ENCODE results near the gene THEMIS. TPM values are rescaled to one million over a fixed set of nuclear protein-coding genes. Genes with fewer than 3 reads are reported as not detected.

The THEMIS gene
- total RNA-seq, 1 donor from 2014 or later = 0.08 TPM

DNA sequence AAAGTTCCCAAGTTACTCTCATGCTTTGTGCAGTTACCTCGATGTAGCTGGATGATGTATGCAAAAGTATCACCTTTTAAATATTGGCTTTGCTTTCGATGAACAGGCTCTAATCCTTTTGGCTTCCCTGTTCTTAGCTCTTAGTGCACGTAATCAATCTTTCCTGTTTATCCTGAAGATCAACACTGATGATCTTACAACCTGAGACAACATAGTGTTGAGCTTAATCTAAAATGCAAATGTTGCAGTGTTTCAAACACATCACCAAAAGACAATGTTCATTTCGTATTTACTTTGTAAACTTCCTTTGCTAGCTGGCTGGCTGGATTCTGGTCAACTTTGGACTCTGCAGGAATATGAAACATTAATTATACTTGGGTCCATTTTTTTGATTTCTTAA lies 132.1 kb downstream of the THEMIS start:
- intact Hi-C loops (cut with DNase I) = no loop called here
- DNase-seq (ENCODE audit: missing footprints) = no peak
- no peak for ATAC-seq

GRCh38 chr6:127768223-127768622 lies 132.6 kb downstream of the THEMIS start:
- intact Hi-C loops (cut with DNase I) = no loop called here
- DNase-seq (ENCODE audit: missing footprints) (no peak), ATAC-seq (no peak)

DNA sequence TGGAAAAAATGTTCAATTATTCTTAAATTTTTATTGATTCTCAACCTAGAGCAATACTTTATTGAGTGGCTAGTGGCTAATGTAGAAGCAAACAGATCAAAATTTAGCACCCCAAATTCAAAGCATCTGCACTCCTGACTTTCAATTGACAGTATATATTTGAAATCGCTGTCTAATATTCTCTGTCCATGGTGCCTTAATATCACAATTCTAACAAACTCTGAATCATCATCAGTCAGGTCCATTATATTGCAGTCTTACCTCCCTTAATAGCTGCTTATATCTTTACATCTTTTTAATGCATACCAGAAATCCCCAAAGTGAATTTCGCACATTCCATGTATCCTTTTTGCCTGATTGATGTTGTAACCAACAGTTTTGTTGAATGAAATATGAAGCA lies 134.9 kb downstream of the THEMIS start:
- no peak for ATAC-seq
- intact Hi-C loops (cut with DNase I) = no loop called here

GRCh38 chr6:127762284-127762683 lies 138.6 kb downstream of the THEMIS start:
- DNase-seq (ENCODE audit: missing footprints) (no peak), ATAC-seq (no peak)
- intact Hi-C loops (cut with DNase I) = no loop called here

More for the DNA sequence above, 134.9 kb downstream of the THEMIS start:
- no peak for DNase-seq (ENCODE audit: missing footprints)

GRCh38 chr6:127761084-127761483 lies 139.8 kb downstream of the THEMIS start:
- no peak for DNase-seq (ENCODE audit: missing footprints)
- ATAC-seq = no peak
- intact Hi-C loops (cut with DNase I) = no loop called here

- ATAC-seq (no peak), DNase-seq (ENCODE audit: missing footprints) (no peak)
- intact Hi-C loops (cut with DNase I) = no loop called here
Observed at GRCh38 chr6:127749095-127749494, 151.8 kb downstream of the THEMIS start.

DNA sequence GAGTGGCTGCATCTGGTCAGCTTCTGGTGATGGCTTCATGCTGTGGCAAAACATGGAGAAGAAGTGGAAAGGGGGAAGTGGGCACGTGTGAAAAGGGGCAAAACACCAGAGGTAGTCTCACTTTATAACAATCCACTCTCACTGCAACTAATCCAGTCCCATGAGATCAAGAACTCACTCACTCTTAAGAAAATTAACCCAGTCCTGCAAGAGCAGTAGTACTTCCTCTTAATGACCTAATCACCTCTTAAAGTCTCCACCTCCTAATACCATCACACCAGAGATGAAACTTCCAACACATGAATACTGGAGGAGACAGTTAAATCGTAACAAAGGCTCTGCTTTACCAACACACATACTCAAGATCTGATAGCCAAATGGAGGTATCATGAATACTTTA lies 152.6 kb downstream of the THEMIS start:
- no peak for ATAC-seq
- intact Hi-C loops (cut with DNase I) = no loop called here

DNA sequence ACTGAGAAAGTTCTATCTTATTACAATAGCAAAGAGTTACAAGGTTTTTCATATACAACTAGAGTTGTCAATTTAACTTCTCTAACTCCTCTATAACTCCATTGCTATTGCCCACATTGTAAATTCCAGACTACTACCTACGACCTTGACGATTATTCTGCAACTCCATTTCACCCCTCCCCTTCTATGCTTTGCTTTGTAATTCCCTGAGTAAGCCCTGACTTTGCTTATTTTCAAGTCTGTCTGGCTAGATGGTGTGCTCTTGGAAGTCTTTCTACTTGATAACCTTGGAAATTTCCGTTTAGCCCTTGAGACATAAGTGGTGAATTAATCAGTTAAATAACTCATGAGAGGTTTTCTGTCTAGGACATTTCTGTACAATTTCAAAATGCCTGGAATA lies 162.4 kb downstream of the THEMIS start:
- no peak for ATAC-seq

More for the DNA sequence above, 152.6 kb downstream of the THEMIS start:
- DNase-seq (ENCODE audit: missing footprints) = no peak

GRCh38 chr6:127737768-127738167 lies 163.1 kb downstream of the THEMIS start:
- no peak for DNase-seq (ENCODE audit: missing footprints)
- no peak for ATAC-seq
- intact Hi-C loops (cut with DNase I) = loop anchor here (10.0 kb wide), 1 partner anchor 997 kb away; no protein-coding TSS in a partner anchor

More for the DNA sequence above, 162.4 kb downstream of the THEMIS start:
- DNase-seq (ENCODE audit: missing footprints) = no peak
- intact Hi-C loops (cut with DNase I) = loop anchor here (10.0 kb wide), 1 partner anchor 996 kb away; no protein-coding TSS in a partner anchor

- intact Hi-C loops (cut with DNase I) = loop anchor here (10.0 kb wide), 1 partner anchor 998 kb away; no protein-coding TSS in a partner anchor
- ATAC-seq (peak; percentile 42), DNase-seq (ENCODE audit: missing footprints) (no peak)
Observed at GRCh38 chr6:127737009-127737486, 163.8 kb downstream of the THEMIS start.

DNA sequence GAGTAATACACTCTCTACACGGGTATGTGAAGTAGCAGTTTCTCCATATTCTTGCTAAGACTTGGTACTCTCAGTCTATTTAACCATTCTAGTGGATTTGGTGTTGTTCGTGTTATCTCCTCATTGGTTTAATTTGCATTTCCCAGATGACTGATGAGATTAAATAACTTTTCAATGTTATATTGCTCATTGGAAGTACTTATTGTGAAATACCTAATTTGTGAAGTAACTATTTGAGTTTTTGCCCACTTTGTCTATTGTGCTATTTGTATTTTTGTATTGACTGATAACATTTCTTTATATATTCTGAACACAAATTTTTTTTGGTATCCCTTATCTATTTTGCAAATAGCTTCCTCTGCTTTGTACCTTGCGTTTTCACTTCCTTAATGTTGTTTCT lies 167.9 kb downstream of the THEMIS start:
- no peak for ATAC-seq
- intact Hi-C loops (cut with DNase I) = loop anchor here (10.0 kb wide), 1 partner anchor 1002 kb away; no protein-coding TSS in a partner anchor
- DNase-seq (ENCODE audit: missing footprints) = no peak

- ATAC-seq (no peak), DNase-seq (ENCODE audit: missing footprints) (no peak)
- intact Hi-C loops (cut with DNase I) = no loop called here
Observed at GRCh38 chr6:127727260-127727953, 173.5 kb downstream of the THEMIS start.

DNA sequence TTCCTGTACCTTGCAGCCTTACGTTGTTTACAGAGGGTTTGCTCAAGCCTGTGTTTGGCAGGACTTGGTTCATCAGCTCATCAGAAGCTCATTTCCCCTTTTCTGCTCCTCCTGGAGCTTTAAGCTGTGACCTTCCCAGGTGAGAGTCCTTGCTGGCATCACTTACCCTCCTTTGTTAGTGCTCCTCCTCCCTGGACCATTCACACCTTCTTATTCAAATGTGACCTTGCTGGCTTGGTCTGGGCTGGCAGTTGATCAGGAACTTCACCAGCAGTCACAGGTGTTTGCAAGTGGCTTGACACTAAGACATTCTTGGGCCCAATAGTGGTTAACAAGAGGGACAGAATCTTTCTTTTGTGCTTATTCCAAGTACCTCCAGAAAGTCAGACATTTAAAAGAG lies 175.0 kb downstream of the THEMIS start:
- intact Hi-C loops (cut with DNase I) = no loop called here
- DNase-seq (ENCODE audit: missing footprints) (no peak), ATAC-seq (no peak)

DNA sequence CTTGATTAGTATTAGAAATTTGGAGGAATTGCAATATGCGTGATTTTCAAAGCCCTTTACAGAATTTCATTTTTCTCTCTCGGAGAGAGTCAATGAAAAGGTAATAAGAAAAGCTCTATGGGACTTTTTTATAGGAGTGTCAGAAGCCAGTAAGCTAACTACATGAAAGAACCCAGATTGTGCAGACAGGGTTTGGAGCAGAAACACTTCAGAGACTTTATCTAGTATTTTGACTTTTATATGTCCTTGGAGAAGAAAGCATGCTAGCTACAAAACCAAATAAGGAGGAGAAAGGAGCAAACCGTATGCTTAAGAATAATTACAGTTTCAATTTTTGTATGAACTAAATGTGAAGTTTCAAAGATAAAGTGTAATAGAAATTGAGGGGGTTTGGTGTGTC lies 182.2 kb downstream of the THEMIS start:
- ATAC-seq (no peak), DNase-seq (ENCODE audit: missing footprints) (no peak)
- intact Hi-C loops (cut with DNase I) = no loop called here

DNA sequence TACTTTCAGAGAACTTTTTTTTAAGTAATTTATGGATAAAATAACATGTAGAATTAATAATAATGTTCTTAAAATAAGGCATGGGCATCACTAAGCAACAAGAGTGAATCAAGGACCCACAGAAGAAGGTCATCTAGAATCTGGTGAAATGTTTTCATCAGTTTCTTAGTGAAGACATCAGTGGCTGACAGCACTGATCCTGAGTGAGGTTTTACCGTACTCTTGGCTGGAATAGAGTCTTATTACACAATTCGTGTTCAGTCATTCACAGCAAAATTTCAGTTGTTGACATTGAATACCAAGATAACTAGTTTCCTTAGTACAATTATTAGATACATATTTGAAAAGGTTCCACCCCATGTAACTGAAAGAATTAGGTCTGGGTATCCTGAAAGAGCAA lies 183.5 kb downstream of the THEMIS start:
- DNase-seq (ENCODE audit: missing footprints) (no peak), ATAC-seq (no peak)
- intact Hi-C loops (cut with DNase I) = no loop called here

DNA sequence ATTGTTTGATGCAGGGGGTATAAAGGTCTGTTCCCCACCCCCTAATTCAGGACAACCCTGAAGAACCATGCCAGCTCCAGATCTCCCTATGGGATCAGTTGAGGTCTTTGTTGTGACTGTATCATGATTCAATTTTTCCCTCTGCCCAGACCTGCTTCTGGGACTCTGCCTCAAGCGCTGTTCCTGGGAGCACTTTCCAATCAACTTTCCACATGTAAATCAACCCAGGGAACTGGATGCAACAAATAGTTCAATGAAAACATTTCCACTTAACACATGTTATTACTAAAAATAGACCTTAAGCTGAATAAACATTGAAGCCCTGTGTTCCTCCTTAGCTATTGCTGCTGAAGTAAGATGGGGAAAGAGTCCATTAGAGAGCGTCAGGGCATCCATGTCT lies 184.4 kb downstream of the THEMIS start:
- ATAC-seq (no peak), DNase-seq (ENCODE audit: missing footprints) (no peak)
- intact Hi-C loops (cut with DNase I) = no loop called here

DNA sequence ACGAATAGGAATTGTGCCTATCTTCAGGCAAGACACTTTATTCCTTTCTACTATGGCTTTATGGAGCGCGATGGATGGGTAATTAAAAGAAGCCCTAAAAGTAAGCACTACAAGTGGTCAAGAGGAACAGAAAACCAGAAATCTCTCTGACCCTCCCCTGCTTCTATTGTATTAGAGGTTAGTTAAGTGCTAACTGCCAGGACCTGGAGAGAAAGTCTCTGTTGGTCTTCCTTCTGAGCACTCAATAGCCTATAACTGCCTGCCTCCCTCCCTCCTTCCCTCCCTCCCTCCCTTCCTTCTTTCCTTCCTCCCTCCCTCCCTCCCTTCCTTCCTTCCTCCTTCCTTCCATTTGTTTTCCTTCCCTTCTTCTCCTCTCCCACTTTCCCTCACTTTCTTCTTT lies 190.2 kb downstream of the THEMIS start:
- DNase-seq (ENCODE audit: missing footprints) (no peak), ATAC-seq (no peak)
- intact Hi-C loops (cut with DNase I) = no loop called here

DNA sequence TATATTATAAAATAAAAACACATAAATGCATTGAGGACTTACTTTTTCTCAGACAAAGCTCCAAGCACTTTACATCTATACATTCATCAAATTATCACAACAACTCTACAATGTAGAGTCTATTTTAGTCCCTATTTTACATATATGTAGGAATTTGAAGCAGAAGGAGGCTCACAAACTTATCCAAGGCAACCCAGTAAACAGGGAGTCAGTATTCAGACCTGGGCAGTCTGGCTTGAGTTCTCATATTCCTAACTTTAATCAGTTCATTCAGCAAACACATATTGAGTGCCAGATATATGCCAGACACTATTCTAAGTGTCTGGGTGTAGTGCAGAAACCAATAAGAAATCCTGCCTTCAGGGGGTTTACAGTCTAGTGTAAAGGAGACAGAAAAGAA lies 194.6 kb downstream of the THEMIS start:
- no peak for ATAC-seq
- intact Hi-C loops (cut with DNase I) = no loop called here
- DNase-seq (ENCODE audit: missing footprints) = no peak

DNA sequence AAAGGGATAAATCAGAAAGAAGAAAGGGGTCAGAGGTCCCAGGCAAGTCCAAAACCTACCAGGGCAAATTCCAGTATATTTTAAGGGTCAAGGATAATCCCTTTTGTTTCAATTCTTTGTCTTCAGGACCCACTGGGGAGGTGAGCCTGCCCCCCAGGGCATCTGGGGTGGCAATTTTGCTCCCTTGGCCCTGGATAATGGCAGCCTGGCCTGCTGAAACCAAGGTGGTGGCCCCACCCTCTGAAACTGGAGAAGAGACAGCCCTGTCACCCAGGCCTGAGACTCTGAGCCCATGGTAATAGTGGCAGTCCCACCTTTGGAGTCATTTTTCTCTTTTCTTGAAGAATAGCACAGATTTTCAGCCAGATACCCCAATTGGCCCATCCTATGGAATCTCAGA lies 205.8 kb downstream of the THEMIS start:
- DNase-seq (ENCODE audit: missing footprints) = peak; percentile 54
- intact Hi-C loops (cut with DNase I) = no loop called here

DNA sequence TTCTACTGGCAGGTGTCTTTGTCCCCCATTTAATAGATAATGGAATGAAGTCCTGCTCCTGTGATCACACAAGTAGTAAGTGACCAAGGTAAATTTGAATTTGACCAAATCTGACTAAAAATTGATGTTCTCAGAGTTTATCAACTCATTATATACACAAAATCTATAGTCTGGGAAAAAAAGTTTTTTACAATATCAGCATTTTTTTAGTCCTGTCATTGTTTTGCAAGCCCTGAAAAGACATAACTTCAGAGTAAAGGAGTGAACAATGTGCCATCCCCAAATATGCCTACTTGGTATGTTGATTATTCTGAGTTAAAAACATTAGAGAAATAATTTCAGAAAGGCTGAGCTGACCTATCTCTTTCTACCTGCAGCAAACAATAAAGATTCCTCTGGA lies 209.7 kb downstream of the THEMIS start:
- intact Hi-C loops (cut with DNase I) = no loop called here
- DNase-seq (ENCODE audit: missing footprints) (no peak), ATAC-seq (no peak)

More for the DNA sequence above, 205.8 kb downstream of the THEMIS start:
- no peak for ATAC-seq

DNA sequence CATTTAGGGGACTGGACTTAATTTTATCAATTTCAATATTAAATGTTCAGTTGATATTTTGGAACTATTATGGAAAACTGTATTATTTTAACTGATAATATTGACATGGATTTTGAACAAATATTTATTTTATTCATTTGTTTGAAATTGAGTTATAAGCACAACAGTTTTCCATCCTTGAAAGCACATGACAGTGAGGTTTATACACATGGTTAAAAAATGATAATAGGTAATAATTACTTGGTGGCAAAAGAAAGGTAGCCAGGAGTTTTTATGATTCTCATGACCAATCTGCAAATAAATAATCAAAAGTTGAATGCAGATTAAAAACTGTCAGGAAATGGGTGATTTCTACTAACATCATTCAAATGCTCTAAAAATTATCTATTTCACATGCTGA lies 210.3 kb downstream of the THEMIS start:
- intact Hi-C loops (cut with DNase I) = no loop called here
- ATAC-seq (no peak), DNase-seq (ENCODE audit: missing footprints) (no peak)

All from Right ventricle myocardium inferior (tissue), 1 donor.